GM03348 (cell line): Measurements from ENCODE around the gene HDAC1.

Experiments used
- DNase-seq: peaks from one replicate; pipeline ENCODE4 v3.0.0; 2012; ENCODE audit warnings: low spot score

HDAC1 gene

DNA sequence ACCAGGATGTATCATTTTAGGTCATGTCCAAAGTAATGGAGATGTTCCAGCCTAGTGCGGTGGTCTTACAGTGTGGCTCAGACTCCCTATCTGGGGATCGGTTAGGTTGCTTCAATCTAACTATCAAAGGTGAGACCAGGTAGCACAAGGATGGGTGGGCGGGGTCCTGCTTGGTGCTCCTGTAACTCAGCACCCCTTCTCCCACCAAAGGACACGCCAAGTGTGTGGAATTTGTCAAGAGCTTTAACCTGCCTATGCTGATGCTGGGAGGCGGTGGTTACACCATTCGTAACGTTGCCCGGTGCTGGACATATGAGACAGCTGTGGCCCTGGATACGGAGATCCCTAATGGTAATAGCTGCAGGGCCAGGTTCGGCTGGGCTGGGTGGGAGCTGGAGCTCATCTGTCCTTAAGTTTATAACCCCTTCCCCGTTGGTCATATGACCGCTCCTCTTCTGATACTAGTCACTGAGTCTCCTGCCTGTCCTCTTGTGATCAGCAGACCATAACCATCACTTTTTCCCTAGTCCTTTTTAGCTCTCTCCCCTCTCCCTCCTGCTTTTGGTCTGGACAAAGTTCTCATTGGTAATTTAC lies 38.8 kb downstream of the HDAC1 start:
- DNase-seq: no peak

DNA sequence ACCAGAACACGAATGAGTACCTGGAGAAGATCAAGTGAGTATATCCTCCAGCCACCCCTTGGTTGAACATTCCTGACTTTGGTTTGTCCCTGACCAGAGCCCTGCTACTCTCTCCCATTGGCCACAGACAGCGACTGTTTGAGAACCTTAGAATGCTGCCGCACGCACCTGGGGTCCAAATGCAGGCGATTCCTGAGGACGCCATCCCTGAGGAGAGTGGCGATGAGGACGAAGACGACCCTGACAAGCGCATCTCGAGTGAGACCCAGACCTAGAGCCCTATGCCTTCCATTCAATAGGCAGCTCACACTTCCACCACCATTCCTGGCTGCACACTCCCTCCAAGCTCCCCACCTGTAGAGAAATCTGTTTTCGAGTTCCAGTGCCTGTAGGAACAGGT lies 39.7 kb downstream of the HDAC1 start:
- DNase-seq: no peak

DNA sequence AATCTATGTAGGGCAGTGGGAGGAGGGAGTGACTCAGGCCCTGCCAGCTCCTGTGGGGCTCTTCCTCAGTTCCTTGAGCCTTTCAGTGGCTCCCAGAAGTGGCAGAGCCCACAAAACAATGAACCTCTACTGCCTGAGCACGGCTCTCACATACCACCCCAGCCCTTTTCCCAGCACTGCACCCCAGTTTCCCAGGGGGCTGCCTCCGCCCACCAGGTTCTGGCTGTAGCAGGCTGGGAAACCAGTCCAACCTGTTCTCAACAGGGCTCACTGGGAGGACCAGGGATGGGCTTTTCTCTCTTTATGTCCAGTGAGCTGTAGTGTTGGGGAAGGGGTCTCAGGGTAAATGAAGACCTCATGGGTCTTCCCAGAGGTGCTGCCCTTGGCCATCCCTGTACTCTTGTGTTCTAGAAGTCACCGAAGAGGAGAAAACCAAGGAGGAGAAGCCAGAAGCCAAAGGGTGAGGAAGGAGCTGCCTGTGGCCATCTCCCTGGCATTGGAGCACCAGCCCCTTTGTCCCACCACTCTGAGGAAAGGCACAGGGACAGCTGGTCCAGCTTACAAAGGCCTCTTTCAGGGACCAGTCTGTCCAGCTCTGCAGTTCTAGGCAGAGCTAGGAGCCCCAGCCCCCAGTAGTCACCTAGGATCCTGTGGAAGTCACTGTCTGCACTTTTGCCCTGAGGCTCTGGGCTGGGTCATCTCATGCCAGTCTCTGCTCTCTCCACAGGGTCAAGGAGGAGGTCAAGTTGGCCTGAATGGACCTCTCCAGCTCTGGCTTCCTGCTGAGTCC lies 40.6 kb downstream of the HDAC1 start:
- DNase-seq: no peak

DNA sequence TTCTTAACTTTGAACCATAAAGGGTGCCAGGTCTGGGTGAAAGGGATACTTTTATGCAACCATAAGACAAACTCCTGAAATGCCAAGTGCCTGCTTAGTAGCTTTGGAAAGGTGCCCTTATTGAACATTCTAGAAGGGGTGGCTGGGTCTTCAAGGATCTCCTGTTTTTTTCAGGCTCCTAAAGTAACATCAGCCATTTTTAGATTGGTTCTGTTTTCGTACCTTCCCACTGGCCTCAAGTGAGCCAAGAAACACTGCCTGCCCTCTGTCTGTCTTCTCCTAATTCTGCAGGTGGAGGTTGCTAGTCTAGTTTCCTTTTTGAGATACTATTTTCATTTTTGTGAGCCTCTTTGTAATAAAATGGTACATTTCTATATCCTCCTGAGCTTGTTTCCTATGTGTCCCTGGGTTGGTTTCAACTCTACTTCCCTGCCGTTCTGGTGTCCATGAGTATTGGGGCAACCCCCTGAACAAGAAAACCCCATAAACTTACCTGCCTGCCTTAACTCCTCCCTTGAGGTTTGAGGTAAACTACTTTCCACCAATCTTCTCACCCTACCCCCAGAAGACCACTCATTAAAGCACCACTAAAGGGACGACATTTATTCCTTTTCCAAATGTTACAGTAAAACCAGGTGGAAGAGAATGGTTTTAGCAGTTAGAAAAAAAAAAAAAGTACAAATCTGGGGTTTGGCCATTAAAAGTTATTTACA lies 41.5 kb downstream of the HDAC1 start:
- no peak for DNase-seq

DNA sequence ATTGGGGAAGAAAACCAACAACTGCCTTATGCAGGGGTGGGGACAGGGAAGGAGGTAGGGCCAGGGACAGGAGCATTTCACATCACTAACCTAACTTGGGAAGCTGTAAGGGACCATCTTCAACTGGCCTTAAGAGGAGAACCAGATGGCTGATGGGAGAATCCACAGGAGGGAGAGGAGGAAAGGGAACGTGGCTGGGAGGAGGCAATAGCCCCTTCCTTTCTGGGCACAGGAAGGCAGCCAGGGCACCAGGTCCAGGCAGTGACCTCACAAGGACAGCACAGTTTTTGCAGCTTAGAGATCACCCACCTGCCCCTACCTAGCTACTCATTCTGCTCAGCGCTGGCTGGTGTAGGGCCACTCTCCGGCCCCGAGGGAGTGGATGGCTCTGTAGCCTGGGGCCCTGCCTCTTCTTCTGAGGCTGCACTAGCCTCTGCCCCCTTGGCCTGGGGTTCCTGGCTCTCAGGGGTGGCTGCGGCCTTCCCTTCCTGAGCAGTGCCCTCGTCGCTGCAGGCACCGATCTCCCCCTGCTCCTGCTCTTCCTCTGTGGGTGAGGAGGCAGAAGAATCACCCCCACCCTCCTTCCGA lies 42.5 kb downstream of the HDAC1 start:
- no peak for DNase-seq

DNA sequence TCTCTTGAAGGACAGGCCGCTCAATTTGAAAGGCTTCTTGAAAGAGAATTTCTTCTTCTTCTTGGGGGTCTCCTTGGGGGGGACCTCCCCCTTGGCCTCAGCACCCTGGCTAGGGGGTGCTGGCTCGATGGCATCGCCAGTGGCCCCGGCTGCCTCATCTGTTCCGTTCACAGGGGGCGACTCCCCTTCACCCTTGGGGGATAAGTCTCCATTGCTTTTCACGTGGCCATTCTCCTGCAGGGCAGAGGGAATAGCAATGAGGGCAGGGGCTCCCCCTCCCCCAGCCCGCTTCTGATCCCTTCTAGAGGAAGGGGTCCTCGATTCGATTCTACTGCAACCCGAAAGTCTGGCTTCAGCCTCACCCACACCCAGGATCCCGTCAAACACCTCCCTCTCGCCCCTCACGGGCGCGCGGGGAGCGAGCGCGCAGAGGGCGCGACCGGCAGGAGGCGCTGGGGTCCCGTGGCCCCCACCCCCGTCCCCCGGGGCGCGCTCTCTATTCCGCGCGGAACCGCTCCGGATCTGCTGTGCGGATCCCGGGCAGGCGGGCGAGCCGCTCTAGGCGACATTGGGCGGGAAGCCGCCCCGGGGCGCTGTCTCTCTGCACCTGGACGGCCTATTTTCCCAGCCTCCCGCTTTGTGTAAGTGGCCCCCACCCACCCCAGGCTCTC lies 43.1 kb downstream of the HDAC1 start:
- DNase-seq: peak; percentile 86

DNA sequence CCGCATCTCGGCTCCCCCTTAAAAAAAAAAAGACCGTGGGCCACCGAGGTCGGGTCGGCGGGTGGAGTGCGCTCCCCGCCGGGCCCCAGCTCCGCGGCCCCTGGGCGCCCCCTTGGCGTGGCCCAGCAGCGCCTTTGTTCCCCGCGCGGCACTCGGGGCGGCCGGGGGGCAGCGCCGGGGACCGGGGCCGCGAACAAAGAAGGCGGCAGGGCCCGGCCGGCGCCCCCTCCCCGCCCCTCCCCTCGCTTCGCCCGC lies 43.6 kb downstream of the HDAC1 start:
- no peak for DNase-seq

DNA sequence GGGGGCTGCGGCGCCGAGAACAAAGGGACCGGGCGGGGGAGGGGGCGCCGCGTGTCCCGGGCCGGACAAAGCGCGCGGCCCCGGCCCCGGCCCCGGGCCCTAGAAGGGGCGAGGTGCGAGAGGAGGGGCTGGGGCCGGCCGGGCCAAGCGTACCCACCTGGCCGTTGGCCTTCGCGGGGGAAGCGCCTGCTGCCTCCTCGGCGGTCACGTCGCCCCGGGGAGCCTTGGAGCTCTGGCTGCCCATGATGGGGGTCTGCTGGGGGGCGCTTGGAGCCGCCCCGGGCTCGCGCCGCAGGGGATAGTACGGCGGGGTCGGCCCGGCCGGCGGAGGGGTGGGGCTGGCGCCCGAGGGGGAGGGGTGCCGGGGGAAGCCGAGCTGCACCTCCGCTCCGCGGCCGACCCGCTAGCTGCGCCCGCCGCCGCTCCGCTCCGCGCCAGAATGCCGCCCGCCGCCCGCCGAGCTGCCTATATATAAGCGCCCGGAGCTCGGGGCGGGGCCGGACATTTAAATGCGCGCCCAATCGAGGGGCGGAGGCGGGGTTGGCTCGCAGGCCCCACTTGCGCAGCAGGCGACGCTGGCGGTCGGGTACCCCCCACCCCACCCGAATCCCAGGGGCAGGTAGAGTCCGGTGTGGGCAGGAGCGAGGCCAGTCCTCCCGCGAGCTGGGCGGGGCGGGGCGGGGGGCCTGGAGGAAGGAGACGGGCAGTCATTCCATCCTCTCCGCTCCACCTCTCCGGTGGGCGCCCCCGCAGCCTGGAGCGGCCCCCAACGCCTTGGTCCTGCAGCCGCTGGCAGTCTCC lies 44.1 kb downstream of the HDAC1 start, which contains the start of gene MARCKSL1:
Gene MARCKSL1, minus strand, starts transcription at position 444 of the 801 bp plus-strand sequence. Its CDS starts 200 bp downstream, at position 244.
- peak; percentile 89 for DNase-seq

DNA sequence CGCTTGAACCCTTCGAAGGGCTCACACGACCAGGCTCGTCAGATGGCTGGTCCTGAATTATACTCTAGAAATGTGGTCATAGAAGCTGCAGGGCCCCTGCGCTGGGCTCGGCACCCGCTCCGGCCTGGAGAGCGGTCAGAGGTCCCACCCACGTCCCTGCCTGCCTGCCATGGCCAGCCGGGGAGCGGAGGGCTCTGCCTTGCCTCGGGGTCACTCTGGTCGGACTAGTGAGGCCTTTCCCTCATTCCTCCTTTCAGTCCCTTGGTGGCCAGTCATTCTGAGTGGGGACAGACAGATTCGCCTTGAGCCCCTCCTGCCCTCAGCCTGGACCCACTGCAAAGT lies 44.7 kb downstream of the HDAC1 start:
- no peak for DNase-seq

DNA sequence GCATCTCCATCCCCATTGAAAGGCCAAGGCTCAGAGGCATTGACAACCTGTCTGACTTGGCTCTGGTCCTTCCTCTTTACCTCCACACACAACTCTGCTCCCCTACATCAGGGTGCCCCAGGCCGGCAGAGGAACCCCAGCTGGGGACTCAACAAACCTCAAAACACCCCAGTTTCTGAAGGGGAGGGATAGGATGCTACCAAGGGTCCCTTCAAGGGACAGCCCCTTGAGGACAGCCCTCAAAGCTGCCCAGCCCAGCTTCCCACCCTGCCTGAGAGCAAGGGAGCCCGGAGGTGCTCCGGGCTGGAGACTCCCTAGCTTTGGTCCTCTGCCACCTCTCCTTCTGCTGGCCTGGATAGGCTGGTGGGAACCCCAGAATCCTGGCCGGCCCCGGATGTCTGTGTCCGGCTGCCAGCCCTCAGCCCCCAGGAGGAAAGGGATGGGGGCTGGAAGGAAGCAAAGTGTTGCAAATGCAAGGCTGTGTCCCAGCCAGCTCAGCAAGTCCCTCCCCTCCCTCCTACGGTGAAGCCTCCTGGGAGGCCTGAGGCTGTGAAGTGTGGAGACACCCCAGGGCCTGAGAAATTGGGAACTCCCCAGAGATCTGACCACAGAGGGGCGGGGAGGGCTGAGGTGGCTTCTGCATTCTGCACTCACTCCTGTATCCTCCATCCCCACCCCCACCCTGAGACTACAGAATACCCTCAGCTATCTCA lies 45.2 kb downstream of the HDAC1 start:
- peak; percentile 56 for DNase-seq

DNA sequence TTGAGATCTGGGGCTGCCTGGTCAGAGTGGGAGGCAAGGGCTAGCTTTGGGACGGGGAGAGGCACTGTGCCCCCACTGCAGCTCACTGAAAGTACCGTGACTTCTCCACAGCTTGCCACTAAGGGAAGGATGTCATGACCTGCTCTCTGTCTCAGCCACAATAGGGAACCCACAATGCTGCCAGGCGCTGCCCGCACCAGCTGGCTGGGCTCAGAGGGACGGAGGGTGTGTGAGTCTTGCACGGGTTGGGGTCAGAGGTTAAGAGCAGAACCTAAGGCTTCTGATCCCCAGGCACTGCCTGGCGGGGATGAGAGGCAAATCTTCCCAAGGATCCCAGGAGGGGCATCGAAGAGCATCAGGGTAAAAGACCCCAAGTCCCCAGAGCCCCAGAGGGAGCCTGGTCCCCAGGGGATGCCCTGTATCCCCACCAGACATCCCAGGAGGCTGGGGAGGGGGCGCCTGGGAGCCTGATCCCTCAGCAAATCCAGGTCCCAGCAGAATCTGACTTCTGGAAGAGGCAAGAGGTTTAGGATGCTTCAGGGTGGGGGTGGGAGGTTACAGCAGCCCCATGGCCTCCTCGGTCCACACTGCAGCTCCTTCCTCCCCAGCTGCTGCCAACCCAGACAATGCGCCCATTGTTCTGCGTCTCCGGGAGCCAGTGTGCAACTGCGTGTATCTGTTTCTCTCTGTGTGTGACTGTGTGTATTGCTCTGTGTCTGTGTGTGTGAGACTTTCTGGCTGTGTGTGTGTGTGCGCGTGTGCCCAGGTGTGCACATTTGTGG lies 46.2 kb downstream of the HDAC1 start:
- DNase-seq: no peak

DNA sequence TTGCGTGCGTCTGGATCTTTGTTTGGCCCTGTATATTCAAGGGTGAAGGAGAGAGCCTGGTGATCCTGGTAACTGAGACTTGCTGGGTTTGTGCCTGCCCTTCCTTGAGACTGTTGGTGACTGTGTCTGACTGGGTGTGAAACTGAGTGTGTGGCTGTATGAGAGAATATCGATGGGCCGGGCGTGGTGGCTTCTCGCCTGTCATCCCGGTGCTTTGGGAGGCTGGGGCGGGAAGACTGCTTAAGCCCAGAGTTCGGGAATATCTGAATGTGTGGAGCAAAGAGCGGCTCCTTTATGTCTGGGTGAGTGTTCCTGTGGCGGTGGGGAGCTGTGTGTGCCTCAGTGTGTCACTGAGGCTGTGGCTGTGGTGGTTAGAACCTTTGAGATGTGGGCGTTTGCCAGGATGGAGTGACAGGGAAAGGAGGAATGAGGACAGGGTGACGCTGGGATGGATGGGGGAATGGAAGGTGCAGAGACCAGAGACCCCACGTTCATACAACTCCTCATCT lies 46.8 kb downstream of the HDAC1 start:
- no peak for DNase-seq

DNA sequence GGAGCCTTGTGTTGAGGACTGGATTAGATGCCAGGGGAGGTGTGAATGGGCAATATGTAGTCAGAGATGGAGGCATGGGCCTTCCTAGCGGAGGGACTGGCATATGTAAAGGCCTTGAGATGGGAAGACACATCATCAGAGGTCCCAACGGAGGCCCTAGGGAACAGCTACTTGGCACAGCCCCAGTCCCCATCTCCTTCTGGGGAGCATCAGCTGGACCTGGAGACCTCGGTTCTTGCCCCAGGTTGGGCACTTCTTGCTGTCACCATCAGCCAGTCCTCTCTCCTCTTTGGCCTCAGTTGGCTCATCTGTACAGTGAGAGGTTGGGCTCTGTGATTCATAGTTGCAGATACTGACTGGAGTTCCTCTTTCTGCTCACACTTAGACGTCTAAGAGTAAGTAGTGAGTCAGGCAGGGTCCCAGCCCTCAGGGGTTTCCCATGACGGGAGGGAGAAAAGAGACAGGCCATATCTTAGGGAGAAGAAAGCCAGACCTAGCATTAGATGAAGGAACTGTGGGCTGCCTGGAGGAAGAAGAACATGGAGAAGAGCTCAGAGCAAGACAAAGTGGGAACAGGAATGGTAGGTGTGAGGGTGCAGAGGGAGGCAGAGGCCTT lies 47.6 kb downstream of the HDAC1 start:
- no peak for DNase-seq

DNA sequence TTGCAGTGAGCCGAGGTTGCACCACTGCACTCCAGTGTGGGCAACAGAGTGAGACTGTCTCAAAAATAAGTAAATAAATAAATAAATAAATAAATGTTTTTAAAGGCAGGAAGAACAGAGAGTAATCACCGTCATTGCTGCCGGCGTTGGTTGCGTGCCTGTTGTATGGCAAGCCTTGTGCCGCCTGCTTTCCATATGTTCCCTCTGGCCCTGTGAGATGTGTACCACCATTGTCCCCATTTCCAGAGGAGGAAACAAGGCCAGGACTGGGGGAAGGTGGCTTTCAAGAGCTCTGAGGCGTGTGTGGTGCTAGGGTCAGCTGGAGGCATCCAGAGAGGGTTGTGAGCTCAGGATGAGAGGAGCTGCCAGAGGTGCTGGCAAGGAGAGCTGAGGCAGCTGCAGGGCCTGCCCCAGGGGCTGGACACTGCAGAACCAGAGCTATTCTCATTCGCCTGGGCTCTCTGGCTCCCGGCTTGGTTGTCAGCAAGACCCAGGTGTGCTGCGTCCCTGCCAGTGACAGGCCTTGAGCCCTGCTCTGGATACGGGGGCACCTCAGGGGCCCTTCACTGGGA lies 49.4 kb downstream of the HDAC1 start:
- no peak for DNase-seq

DNA sequence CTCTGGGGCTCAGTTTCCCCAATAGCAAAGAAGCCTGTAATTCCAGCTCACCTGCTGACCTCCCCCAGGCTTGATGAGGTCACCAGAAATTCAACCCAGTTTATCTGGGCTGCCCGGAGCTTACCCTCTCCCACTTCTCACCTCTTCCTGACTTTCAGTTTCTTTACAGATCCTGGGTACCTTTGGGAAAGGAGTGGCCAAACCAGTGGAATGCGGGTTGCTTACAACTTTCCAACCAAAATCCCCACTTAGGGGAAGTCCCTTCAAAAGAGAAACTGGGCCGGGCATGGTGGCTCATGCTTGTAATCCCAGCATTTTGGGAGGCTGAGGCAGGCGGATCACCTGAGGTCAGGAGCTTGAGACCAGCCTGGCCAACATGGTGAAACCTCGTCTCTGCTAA lies 50.1 kb downstream of the HDAC1 start:
- DNase-seq: no peak

DNA sequence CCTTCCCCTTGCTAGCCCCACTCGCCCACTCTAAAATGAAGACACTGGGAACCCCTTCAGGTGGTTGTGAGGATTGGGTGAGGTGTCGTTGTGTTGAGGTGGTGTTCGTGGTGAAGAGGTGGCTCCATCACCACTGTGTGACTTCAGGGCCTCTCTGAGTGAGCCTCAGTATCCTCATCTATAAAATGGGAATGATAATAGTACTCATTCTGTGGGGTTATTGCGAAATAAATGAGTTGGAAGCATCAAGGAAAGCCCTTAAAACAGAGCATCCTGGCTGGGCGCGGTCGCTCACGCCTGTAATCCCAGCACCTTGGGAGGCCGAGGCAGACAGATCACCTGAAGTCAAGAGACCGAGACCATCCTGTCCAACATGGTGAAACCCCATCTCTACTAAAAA lies 50.8 kb downstream of the HDAC1 start:
- DNase-seq: no peak

DNA sequence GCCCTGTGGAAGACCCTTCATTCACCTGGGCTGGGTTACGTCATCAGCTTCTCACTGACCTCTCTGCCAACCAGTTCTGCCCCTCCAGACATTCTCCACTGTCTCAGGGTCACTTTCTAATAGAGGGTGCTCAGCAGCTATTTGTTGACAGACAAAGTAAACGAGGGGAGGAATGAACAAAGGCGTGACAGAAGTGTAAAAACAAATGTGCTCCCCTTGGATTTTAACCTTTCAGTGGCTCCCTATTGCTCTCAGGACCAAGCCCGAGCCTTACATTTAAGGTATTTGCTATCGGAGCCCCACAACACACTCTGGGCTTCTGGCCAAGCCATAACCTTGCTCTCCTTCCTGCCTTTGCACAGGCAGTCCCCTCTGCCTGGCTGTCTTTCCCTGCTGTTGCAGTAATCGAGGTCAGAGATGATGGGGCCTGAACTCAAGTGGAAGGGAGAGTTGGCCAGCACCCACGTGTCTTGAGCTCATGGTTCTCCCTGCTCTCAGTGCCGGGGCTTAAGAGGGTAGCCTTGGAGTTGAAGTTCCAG lies 53.5 kb downstream of the HDAC1 start:
- DNase-seq: no peak

DNA sequence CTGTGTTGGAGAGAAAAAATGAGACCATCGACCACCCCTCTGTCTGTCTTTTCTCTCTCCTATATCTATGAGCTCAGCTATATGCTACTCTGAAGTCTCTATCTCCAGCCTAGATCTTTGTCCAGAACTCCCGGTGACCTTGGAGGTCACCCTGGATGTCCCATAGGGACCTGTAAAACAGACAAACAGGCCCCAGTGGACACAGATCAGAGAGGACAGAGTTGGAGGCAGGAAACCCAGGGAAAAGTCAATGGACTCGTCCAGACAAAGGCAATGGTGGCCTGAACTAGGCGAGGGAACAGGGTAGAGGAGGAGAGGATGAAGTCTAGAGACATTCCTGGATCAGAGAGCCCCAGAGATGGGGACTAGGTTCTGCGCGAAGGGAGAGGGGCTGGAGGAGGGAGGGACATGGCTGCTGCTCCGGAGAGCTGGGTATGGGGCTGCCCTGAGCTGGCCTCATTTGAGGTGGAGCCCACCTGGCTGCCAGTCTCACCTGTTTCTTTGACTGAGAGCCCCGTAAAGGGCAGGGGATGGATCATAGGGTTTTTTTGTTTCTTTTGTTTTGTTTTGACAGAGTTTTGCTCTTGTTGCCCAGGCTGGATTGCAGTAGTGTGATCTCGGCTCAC lies 54.8 kb downstream of the HDAC1 start:
- DNase-seq: no peak
